Stimulated activated CD4-positive, alpha-beta T cell treated with anti-CD3 and anti-CD28 coated beads, Interleukin-12 subunit alpha, Interleukin-12 subunit beta, amount 100 ng/mL, for 48 hours (primary cell): ENCODE data around the gene BRAP.
"Not testable (repeated sequence)": the region's sequence is repeated elsewhere in the genome, so short reads cannot be mapped to it uniquely, and the experiment has no call there.

Experiments
- DNase-seq, 3 donors: peaks; one replicate each; pipeline ENCODE4 v3.0.0-alpha.2; 2020; ENCODE audit warnings: low read depth in 2 of 3, low spot score in 1 of 3

BRAP gene

GRCh38 chr12:111684485-111685198 is 1.1 kb downstream of the BRAP start:
- DNase-seq = not testable (repeated sequence)

DNA sequence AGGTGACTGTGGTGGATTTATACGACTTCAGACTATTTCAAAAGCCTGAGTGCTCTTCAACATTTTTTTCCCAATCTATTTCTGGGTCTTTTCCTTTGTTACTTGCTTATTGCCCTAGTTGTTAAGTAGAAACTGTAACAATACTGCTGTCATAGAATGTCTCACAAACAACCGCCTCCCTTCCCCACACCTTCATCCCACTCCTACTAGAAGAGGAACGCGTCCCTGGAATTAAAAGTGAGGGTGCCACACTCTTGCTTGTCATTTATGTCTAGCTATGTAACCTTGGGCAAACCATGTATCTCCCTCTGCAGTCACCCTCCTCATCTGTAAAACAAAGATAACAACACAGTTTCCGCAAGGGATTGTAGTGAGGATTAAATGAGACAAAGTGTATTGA is 8.6 kb downstream of the BRAP start:
- DNase-seq = no peak

DNA sequence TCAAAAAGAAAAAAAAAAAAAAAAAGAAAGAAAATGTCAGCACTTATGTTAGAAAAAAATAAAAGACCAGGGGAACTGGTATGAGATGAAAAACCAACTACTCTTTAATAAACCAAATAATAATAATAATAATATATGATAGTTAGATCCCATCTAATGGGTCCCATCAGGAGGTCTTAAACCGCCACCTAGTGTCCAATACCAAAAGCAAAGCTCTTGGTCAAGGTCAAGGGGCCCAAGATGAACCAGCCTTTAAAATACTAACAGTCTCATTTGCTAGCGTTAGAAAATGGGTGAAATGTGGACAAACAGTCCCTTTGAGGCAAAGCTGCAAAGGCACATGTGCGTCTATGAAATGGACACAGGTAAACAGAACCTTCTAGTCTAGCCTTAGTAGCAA is 12.3 kb downstream of the BRAP start:
- DNase-seq = no peak

DNA sequence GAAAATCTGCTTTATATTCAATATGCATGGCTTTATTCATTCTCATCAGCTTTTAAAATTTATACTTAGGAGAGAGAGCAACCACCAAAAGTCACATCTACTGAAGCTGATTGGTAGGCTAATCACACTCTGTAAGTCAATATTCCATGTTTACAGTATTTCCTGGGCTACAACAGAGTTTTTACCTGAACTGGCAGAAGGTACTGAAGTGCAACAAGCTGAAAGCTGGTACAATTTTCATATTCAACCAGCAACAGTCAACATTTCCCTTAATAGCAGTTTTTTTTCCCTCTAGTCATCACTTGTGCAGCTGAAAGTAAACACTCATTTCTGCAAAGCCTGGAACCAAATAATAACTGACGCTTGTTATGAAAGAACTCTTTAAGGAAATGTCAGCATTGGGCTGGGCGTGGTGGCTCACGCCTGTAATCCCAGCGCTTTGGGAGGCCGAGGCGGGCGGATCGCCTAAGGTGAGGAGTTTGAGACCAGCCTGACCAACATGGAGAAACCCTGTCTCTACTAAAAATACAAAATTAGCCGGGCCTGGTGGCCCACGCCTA is 12.9 kb downstream of the BRAP start:
- DNase-seq = no peak

GRCh38 chr12:111664961-111665865 is 20.5 kb downstream of the BRAP start:
- DNase-seq = no peak

GRCh38 chr12:111664499-111664898 is 21.3 kb downstream of the BRAP start:
- no peak for DNase-seq

DNA sequence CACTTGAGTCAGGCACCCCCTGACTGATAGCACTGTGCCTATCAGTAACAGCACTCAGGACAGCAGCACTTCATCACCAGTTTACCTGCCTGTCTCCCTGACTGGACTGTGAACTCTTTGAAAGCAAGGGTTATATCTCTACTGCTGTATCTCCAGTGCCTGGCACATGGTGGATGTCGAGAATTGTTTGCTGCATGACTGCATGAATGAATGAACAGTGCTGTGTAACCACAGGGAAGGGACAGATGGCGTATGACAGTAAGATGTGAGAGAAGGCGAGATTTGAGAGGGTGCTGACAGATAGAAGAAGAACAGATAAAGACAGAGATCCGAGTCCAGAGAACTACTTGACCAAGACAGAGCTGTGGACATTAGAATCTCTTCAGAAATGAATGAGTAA is 29.7 kb downstream of the BRAP start:
- no peak for DNase-seq

DNA sequence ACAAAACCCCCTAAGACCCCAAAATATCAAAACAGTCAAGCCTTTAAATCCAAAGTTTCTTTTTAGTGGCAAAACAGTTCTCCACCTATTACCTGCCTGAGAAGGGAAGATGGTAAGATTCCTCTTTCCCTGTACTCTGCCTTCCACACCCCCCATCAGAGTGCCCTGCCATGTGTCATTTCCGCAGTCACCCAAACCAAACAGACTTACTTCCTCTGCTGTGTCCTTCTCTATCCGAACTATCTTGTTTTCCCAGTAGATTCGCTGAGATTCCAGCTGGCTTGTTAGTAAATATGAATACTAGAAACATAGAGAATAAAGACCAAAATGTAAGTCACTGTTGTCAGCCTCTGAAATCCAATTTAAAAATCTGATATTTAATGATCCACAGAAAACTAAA is 30.4 kb downstream of the BRAP start:
- DNase-seq = no peak

DNA sequence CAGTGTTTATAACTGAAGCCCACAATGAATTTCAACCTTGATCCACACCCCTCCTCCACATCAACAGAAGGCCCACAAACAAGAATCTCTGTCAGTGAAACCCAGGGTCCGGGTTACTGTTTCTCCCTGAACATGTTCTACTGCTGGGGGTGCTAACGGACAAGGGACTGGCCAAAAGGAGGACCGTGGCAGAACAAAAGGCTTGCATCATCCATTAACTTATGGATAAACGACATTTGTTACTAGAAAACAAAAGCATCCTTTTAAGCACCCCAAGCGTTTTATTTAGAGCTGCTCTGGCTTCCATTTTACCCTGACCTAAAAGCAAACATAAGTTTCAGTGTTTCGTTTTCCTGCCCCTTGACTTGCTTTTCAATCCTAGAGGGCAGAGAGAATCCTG is 32.2 kb downstream of the BRAP start:
- DNase-seq = no peak

- not testable (repeated sequence) for DNase-seq
Measured at GRCh38 chr12:111652530-111652929, 33.2 kb downstream of the BRAP start.

DNA sequence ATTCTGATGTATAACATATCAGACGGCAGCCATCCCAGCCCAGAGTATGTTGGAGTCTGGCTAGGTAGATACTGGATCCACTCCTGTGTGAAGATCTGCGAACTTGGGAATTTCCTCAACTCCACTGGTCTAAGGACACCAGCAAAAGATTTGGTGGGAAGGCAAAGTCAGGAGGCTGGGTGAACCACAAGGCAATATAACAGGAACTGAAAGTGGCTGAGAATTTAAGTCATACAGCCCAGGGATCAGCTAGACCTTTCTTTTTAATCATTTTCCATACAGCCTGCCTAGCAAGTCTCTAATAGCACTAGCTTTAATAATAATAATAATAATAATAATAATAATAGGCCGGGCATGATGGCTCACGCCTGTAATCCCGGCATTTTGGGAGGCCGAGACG is 34.8 kb downstream of the BRAP start:
- DNase-seq = no peak

DNA sequence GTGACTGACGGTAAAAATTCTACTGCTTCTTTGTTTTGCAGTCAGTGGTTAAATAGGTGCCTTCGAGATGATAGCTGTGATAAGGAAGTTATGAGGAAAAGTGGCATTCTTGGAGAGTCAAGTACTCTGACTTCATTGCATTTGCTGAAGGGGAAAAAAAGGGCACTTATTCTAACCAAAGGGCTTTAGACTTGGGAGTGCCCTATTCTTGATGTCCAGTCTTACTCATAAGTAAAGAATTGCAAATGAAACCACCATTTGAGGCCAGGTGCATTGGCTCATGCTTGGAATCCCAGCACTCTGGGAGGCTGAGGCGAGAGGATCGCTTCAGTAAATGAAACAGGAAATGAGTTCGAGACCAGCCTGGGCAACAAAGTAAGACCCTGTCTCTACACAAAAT is 40.3 kb downstream of the BRAP start:
- DNase-seq = no peak

DNA sequence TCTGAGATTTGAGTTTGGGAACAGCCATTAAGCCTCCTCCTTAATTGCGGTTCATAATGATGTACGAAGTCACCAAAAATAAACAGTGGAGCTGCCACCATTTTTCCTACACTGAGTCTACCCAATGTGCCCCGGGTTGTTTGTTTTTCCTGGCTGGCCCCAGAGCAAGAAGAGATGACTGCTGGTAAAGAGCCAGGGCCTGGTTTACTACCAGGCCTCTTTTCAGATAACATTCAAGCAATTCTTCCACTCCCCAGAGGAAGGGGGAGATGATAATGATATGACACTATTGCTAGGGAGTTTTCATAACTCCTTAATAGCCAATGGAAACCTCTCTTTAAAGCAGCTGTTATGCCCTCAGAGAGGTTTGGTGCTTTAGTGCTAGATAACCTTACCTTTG is 42.3 kb downstream of the BRAP start:
- no peak for DNase-seq

- DNase-seq = no peak
Measured at GRCh38 chr12:111642681-111643426, 42.9 kb downstream of the BRAP start.

- no peak for DNase-seq
Measured at GRCh38 chr12:111640506-111640905, 45.2 kb downstream of the BRAP start.

DNA sequence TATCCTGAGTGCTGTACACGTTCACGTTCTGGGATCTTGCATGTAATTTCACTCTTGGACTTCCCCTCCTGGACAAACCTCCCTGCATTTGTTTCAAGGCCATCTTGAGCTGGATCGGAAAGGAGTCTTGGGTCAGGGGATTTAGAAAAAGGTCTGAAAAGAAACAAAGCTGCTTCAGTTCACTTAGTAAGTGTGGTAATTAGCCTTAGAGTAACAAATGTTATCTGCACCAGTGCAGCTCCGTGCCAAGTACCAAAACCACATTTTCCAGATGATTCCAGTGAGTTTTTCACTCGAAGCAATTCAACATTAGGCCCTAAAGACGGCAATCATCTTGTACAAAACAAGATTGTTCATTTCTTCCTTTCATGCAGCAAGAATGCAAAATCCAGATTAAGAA is 47.2 kb downstream of the BRAP start:
- no peak for DNase-seq

DNA sequence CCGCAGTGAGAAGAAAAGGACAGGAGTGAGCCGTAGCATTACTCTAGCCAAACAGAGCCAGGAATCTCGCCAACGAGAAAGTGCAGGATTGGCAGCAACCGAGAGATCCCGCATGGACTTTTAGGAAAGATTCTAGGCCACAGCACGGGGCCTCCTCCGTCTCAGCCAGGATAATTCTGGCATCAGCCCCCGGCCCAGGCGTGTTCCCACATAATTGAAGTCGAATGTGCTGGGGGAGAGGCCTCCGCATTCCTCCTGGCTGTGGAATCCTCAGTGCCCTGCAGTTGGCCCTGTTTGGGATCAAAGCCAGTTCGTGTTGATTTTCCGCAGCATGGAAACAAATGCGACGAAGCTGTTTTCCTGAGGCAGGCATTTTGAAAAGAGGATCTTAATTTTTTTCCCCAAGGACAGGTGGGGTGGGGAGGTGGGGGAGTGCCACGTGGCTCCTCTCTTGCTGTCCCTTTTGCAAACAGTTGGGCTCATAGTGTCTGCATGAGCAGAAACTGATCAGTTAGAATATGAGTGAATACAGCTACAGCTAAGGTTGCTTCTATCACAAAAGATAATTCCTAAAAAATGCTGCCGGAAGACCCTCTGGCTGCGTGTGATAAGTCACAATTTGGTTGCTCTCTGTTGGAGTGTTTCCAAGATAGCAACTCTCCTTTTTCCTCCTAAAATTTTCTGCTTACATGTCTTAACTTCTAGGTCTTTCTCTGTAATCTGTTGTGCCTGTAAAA is 49.4 kb downstream of the BRAP start:
- no peak for DNase-seq

DNA sequence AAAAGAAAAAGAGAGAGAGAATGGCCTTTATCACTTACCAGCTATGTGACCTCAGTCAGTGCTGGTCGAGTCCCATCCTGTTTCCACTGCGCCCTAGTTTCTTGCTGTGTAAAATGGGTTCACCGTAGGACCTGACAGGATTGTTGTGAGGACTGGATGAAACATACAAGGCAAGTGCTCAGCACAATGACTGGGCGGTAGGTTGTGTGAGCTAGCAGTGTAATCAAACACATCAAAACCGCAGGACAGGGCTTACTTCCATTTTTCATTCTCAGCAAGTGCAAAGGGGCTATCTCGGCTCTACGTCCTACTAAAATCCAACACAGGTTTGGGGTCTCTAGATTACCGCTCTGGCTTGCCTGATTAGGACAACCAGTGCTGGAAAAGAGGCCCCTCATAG is 50.2 kb downstream of the BRAP start:
- DNase-seq = no peak

DNA sequence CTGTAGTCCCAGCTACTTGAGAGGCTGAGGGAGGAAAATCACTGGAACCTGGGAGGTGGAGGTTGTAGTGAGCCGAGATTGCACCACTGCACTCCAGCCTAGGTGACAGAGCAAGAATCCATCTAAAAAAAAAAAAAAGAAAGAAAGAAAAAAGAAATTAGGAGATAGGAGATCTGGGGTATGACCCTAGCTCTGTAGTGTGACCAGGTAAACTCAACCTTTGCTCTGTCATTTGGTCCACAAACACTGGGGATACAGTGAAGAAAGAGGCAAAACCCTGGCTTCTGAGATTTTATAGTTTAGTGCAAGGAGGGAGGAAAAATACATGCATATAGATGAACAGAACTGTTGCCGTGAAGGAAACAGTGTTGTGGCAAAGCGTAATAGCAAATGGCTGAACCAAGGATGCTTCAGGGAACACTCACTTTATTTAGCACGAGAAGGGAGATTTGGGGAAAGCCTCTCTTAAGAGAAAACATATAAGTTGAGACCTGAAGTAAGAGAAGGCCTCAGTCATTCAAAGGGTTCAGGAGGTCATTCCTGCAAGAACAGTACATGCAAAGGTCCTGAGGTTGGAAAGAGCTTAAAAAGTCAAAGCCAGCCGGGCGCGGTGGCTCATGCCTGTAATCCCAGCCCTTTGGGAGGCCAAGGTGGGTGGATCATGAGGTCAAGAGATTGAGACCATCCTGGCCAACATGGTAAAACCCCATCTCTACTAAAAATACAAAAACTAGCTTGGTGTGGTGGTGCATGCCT is 57.1 kb downstream of the BRAP start:
- DNase-seq = no peak

DNA sequence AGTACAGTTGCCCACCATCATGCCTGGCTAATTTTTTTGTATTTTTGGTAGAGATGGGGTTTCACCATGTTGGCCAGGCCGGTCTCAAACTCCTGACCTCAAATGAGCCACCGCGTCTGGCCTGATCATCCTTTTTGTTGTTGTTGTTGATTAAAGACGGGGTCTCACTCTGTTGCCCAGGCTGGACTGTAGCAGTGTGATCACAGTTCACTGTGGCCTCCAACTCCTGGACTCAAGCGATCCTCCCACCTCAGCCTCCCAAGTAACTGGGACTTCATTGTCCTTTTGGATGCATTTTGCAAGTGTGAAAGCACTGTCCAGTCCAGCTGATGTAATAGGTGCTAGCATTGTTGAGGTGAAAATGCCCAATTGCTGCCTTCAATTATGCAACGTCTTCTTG is 59.5 kb downstream of the BRAP start:
- no peak for DNase-seq
